K562 (cell line): ENCODE measurements around the gene TARM1. TPM values are rescaled to one million over a fixed set of nuclear protein-coding genes. Genes with fewer than 3 reads are reported as not detected.

Experiments used
- ATAC-seq: fragments of 200-7000 bp; cut with Tn5 transposase; 3 replicates; pipeline ENCODE4 v1.9.1; 2020; ENCODE audit warnings: moderate library complexity
- BruUV-seq: library from RNA; stranded (reverse); fragments of 400-500 nt; replicated peaks from 2 replicates; lab custom pipeline; 2021; lab: Mats Ljungman, UMichigan
- CTCF ChIA-PET: fragments of 300-600 bp; formaldehyde crosslinking; extraction: SDS; loops from one replicate; lab custom pipeline; 2021; ENCODE audit warnings: low intra/inter-chr PET ratio; lab: Yijun Ruan, JAX
- POLR2A ChIA-PET: fragments of 300-600, 350-650 bp; sonication (Branson Sonifier 250); formaldehyde crosslinking; extraction: SDS; loops from one replicate; lab custom pipeline; 2021; ENCODE audit warnings: antibody characterized with exemption, inconsistent platforms; lab: Yijun Ruan, JAX
- DNase-seq, 4 experiments: peaks; one replicate each; pipeline versions ENCODE4 v3.0.0 to v3.0.0-alpha.2; 2011 to 2018; ENCODE audit warnings: low spot score in 3 of 4, mixed read lengths in 3 of 4; ENCODE audit errors: extremely low read depth in 1 of 4
- FAIRE-seq: peaks from 2 replicates; lab custom pipeline; 2011; peaks lifted over from hg19 to GRCh38; lab: Jason Lieb, UNC
- H2AFZ ChIP-seq: 2 replicates; pipeline ENCODE4 v1.6.0; 2011; ENCODE audit warnings: low read depth, low read length, control low read depth, inconsistent platforms
- H3K27ac ChIP-seq: fragments of 200-600 bp; 3 replicates; pipeline ENCODE4 v1.8.0; 2011; ENCODE audit warnings: low read depth, mild to moderate bottlenecking, control low read depth, inconsistent platforms, low read length, moderate library complexity, mixed read lengths; ENCODE audit errors: extremely low read depth
- H3K27me3 ChIP-seq, 2 experiments: fragments of 300-600 bp in 1 of 2; 2 replicates in 1 of 2; 3 replicates in 1 of 2; pipeline versions ENCODE4 v1.6.0 to v1.8.0; 2011; ENCODE audit warnings: inconsistent platforms in 2 of 2, low read length in 2 of 2, mild to moderate bottlenecking in 1 of 2, mixed read lengths in 1 of 2, moderate library complexity in 1 of 2; ENCODE audit not compliant: control insufficient read depth in 2 of 2, insufficient read depth in 2 of 2
- H3K36me3 ChIP-seq: fragments of 300-600 bp; 3 replicates; pipeline ENCODE4 v1.8.0; 2011; ENCODE audit warnings: mild to moderate bottlenecking, low read length, inconsistent platforms; ENCODE audit not compliant: control insufficient read depth, insufficient read depth
- H3K4me1 ChIP-seq, 2 experiments: fragments of 200-600 bp in 1 of 2; replicated peaks in 1 of 2; 2 replicates in 1 of 2; 3 replicates in 1 of 2; pipeline versions ENCODE4 v1.5.1 to v1.8.0; 2011; ENCODE audit warnings: inconsistent platforms in 2 of 2, low read length in 2 of 2, mild to moderate bottlenecking in 1 of 2, mixed read lengths in 1 of 2, moderate library complexity in 1 of 2; ENCODE audit not compliant: control insufficient read depth in 2 of 2, insufficient read depth in 2 of 2
- H3K4me2 ChIP-seq: 2 replicates; pipeline ENCODE4 v1.6.1; 2011; ENCODE audit warnings: low read length, control low read depth, inconsistent platforms, mixed read lengths; ENCODE audit not compliant: insufficient read depth
- H3K4me3 ChIP-seq: fragments of 200-600 bp; sonication (generic), shearing (Covaris generic); 2 replicates; pipeline ENCODE4 v1.5.1; 2016; ENCODE audit warnings: control low read depth, inconsistent platforms
- H3K79me2 ChIP-seq: fragments of 200-600 bp; 3 replicates; pipeline ENCODE4 v1.8.0; 2011; ENCODE audit warnings: low read length, inconsistent platforms; ENCODE audit not compliant: control insufficient read depth, insufficient read depth
- H3K9ac ChIP-seq, 2 experiments: 2 replicates each; pipeline versions ENCODE4 v1.6.0 to v1.6.1; 2011; ENCODE audit warnings: low read depth in 2 of 2, low read length in 2 of 2, control low read depth in 1 of 2, inconsistent platforms in 1 of 2, mild to moderate bottlenecking in 1 of 2, mixed read lengths in 1 of 2; ENCODE audit not compliant: insufficient read depth in 1 of 2
- H3K9me1 ChIP-seq: one replicate; pipeline ENCODE4 v1.6.0; 2011; ENCODE audit warnings: inconsistent platforms, mild to moderate bottlenecking, low read length, moderate library complexity; ENCODE audit not compliant: control insufficient read depth, insufficient read depth
- H3K9me3 ChIP-seq: replicated peaks from 2 replicates; pipeline ENCODE4 v1.5.1; 2011; ENCODE audit warnings: low read depth, low read length, inconsistent platforms; ENCODE audit not compliant: control insufficient read depth, insufficient read depth
- H4K20me1 ChIP-seq: replicated peaks from 2 replicates; pipeline ENCODE4 v1.6.1; 2011; ENCODE audit warnings: low read length, inconsistent platforms, mixed read lengths; ENCODE audit not compliant: control insufficient read depth, insufficient read depth
- BRD9 ChIP-seq: fragments of 450-650 bp; IDR thresholded peaks from 2 replicates; pipeline ENCODE4 v1.6.1; 2018; ENCODE audit warnings: low read depth; ENCODE audit not compliant: partially characterized antibody
- CHD1 ChIP-seq: fragments of 200-600 bp; sonication (generic); IDR thresholded peaks from one replicate; pipeline ENCODE4 v1.6.1; 2012; ENCODE audit warnings: mild to moderate bottlenecking, moderate library complexity, low read length, inconsistent platforms
- DMBX1 ChIP-seq: fragments of 250-450 bp; sonication (Bioruptor Pico); IDR thresholded peaks from 2 replicates; pipeline ENCODE4 v1.8.0; 2022; ENCODE audit warnings: inconsistent platforms, mild to moderate bottlenecking, moderate library complexity, borderline replicate concordance
- NFRKB ChIP-seq: fragments of 450-650 bp; IDR thresholded peaks from 2 replicates; pipeline ENCODE4 v1.6.1; 2016; ENCODE audit warnings: low read depth
- NONO ChIP-seq, 2 experiments: fragments of 200-400 bp in 1 of 2; fragments of 450-650 bp in 1 of 2; formaldehyde crosslinking in 1 of 2; IDR thresholded peaks; 2 replicates each; pipeline ENCODE4 v1.6.1; 2017; ENCODE audit warnings: low read depth in 2 of 2, mild to moderate bottlenecking in 2 of 2, moderate library complexity in 2 of 2, low read length in 1 of 2
- PHB2 ChIP-seq: fragments of 450-650 bp; IDR thresholded peaks from 2 replicates; pipeline ENCODE4 v1.6.1; 2017; ENCODE audit warnings: low read depth
- PRMT5 ChIP-seq: sonication (generic); formaldehyde crosslinking; IDR thresholded peaks from 2 replicates; pipeline ENCODE4 v1.5.0; 2020; ENCODE audit warnings: missing genetic modification reagents
- SMARCB1 ChIP-seq: IDR thresholded peaks from 2 replicates; pipeline ENCODE4 v1.6.1; 2011; ENCODE audit warnings: improper control_type of control experiment, low read depth; ENCODE audit not compliant: insufficient read length
- SNIP1 ChIP-seq: fragments of 450-650 bp; IDR thresholded peaks from 2 replicates; pipeline ENCODE4 v1.7.1; 2017; ENCODE audit warnings: low read depth, mild to moderate bottlenecking
- THRAP3 ChIP-seq: fragments of 450-650 bp; IDR thresholded peaks from 2 replicates; pipeline ENCODE4 v1.6.1; 2016; ENCODE audit warnings: mild to moderate bottlenecking, inconsistent platforms, borderline replicate concordance
- TOE1 ChIP-seq, 2 experiments: fragments of 450-650 bp in 1 of 2; sonication (generic) in 1 of 2; formaldehyde crosslinking in 1 of 2; IDR thresholded peaks; 2 replicates each; pipeline versions ENCODE4 v1.7.1 to v1.8.0; 2016 to 2022; ENCODE audit warnings: borderline replicate concordance in 2 of 2, mild to moderate bottlenecking in 2 of 2, antibody characterized with exemption in 1 of 2, inconsistent platforms in 1 of 2, low read depth in 1 of 2, missing genetic modification reagents in 1 of 2, moderate library complexity in 1 of 2
- TRIM24 ChIP-seq, 2 experiments: fragments of 450-650 bp; IDR thresholded peaks; 2 replicates each; pipeline ENCODE4 v1.6.1; 2016
- ZNF23 ChIP-seq: fragments of 250-450 bp; sonication (Bioruptor Pico); IDR thresholded peaks from 2 replicates; pipeline ENCODE4 v1.4.0; 2020; ENCODE audit warnings: mild to moderate bottlenecking
- ZNF239 ChIP-seq: fragments of 250-450 bp; sonication (Bioruptor Pico); IDR thresholded peaks from 2 replicates; pipeline ENCODE4 v1.4.0; 2020; ENCODE audit warnings: mild to moderate bottlenecking
- ZNF717 ChIP-seq: fragments of 250-450 bp; sonication (Bioruptor Pico); IDR thresholded peaks from 2 replicates; pipeline ENCODE4 v1.5.0; 2021
- ZNF764 ChIP-seq: fragments of 250-450 bp; sonication (Bioruptor Pico); IDR thresholded peaks from 2 replicates; pipeline ENCODE4 v1.4.0; 2020; ENCODE audit warnings: low read depth, mild to moderate bottlenecking, moderate library complexity
- ZNF766 ChIP-seq: fragments of 200-800 bp; sonication (Bioruptor generic); conservative IDR thresholded peaks from 2 replicates; pipeline ENCODE4 v1.6.1; 2016; ENCODE audit warnings: missing genetic modification characterization, missing compliant biosample characterization
- ZNF778 ChIP-seq: fragments of 450-650 bp; formaldehyde crosslinking; IDR thresholded peaks from 2 replicates; pipeline ENCODE4 v1.4.0; 2020; ENCODE audit warnings: mild to moderate bottlenecking, moderate library complexity
- WGBS: fragments of 100-300 bp; shearing (Covaris generic); methylation state at CpG from one replicate; pipeline ENCODE4 v1.1.6; 2016; ENCODE audit warnings: low coverage, mixed read lengths; ENCODE audit not compliant: insufficient coverage; ENCODE audit errors: missing lambda C conversion rate; 5-methylcytosine and 5-hydroxymethylcytosine counted together
- in situ Hi-C: fragments of 300-500 bp; cut with MboI; formaldehyde crosslinking; loops from 4 replicates; pipeline ENCODE4 v1.15.0; 2018; ENCODE audit warnings: inconsistent platforms, mixed read lengths
- intact Hi-C: fragments of 100-400 bp; cut with micrococcal nuclease; formaldehyde crosslinking; loops from 2 replicates; pipeline ENCODE4 v1.14.2; 2022
- polyA plus RNA-seq, 8 experiments: library from polyadenylated mRNA; depleted of rRNA in 4 of 8; stranded (reverse) in 5 of 8; unstranded in 3 of 8; fragments of >200 nt; fragmentation: Nextera tagmentation in 2 of 8; fragmentation: Illumina TruSeq in 1 of 8; extraction: Ambion mirVana in 2 of 8; extraction: Trizol in 1 of 8; gene quantifications; 2 replicates each; pipeline versions ENCODE4 v1.2.1 to v1.2.3, GENCODE V29; 2011 to 2014; ENCODE audit warnings: inconsistent platforms in 1 of 8, missing spikeins in 1 of 8
- total RNA-seq, 7 experiments: library from RNA; depleted of rRNA in 6 of 7; stranded (reverse); fragments of >200 nt in 6 of 7; fragmentation: Illumina TruSeq in 2 of 7; extraction: Trizol in 2 of 7; gene quantifications; 2 replicates each; pipeline versions ENCODE4 v1.2.1 to v1.2.3, GENCODE V29; 2011 to 2021; ENCODE audit warnings: low replicate concordance in 1 of 7
- TF ChIP-seq, protein P1 (sequence below): sonication (generic); formaldehyde crosslinking; IDR thresholded peaks from 2 replicates; pipeline ENCODE4 v1.8.1; 2023; ENCODE audit warnings: mild to moderate bottlenecking, missing genetic modification reagents
- TF ChIP-seq, protein P2 (sequence below): sonication (generic); formaldehyde crosslinking; IDR thresholded peaks from 2 replicates; pipeline ENCODE4 v1.8.1; 2022; ENCODE audit warnings: missing genetic modification reagents

The TARM1 gene
- total and polyA plus RNA-seq, 9 of the 15 experiments (the other 6 are each of a cell fraction or from before 2014, with no cell fraction given): not detected

DNA sequence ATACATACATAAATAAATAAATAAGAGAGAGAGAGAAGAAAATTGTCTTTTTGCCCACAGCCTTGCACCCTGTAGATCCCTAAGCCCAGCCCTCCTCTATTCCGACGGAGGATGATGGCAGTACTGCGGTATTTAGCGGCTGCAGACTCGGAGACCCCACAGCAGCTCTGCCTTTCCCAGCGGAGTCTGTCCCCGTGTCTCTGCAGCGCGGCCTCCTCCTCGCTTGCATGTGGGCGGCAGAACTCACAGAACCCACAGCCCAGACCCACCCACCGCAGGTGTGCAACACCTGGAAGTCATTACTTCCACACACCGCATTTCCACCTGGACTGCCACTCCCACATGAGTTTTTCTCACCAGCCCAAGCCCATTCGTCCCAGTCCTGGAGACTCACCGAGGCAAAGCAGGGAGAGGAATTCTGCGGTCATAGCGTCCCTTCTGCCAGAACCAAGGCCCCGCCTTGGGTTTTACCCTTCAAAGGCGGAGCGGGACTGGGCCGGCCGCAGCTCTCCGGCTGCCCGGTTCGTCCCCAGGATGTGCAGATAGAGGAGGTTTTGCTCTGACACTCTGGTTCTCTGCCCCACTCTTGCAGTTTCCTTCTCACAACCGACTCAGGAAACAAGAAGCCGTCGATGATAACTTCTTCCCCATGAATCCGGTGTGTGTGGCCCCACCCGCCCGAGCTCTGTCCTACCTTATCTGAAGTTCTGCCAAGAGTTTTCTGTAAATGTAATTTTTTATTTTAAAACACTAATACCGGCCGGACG is 17.6 kb downstream of the TARM1 start, which contains the start of gene VSTM1:
VSTM1 (minus strand) TSS at position 548 of the 767 bp plus-strand sequence; CDS start at position 428, 120 bp downstream.
- Histone ChIP-seq H3K36me3 (no peaks in the 10 kb centered on the region), H3K27ac (no peak within 1 kb of the TSS), H3K27me3 (peaks cover 28 to 73% of the 10 kb centered on the region in 2 experiments), H3K9me3 (no peaks in the 10 kb centered on the region), H3K4me3 (no peak within 1 kb of the TSS), H3K9ac (0 out of 4 replicates have a peak within 1 kb of the TSS, but pooled peaks of 1 of the 2 experiments have one; percentile 17), H2AFZ (no peak within 1 kb of the TSS), H3K9me1 (no peaks in the 10 kb centered on the region)
- 5% methylated on average over 34 of the region's 34 CpGs for WGBS
- ATAC-seq: no peak
- in situ Hi-C loops: no loop called here
- peak in 3 of 4 experiments; percentile 3 to 5 (median 3) for DNase-seq
- no TSS peak for BruUV-seq
- intact Hi-C loops: no loop called here
- no peak for TF ChIP-seq PRMT5 (CRISPR knock-in tag)
- TF ChIP-seq PHB2: no peak
- TF ChIP-seq ZNF766 (CRISPR knock-in tag): no peak
- TF ChIP-seq NONO (IDR thresholded peaks at IDR 0.05; ENCODE audit: low read depth in 2 of 2, low read length in 1 of 2): no peak
- no peak for TF ChIP-seq ZNF717 (CRISPR knock-in tag)
- TF ChIP-seq ZNF239: no peak
- TF ChIP-seq TRIM24 (IDR thresholded peaks at IDR 0.05): no peak
- no peak for TF ChIP-seq NFRKB
- TF ChIP-seq, protein P1, sequence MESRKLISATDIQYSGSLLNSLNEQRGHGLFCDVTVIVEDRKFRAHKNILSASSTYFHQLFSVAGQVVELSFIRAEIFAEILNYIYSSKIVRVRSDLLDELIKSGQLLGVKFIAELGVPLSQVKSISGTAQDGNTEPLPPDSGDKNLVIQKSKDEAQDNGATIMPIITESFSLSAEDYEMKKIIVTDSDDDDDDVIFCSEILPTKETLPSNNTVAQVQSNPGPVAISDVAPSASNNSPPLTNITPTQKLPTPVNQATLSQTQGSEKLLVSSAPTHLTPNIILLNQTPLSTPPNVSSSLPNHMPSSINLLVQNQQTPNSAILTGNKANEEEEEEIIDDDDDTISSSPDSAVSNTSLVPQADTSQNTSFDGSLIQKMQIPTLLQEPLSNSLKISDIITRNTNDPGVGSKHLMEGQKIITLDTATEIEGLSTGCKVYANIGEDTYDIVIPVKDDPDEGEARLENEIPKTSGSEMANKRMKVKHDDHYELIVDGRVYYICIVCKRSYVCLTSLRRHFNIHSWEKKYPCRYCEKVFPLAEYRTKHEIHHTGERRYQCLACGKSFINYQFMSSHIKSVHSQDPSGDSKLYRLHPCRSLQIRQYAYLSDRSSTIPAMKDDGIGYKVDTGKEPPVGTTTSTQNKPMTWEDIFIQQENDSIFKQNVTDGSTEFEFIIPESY (CRISPR knock-in tag): no peak
- no peak for TF ChIP-seq DMBX1 (CRISPR knock-in tag)
- no peak for TF ChIP-seq BRD9
- no peak for TF ChIP-seq TOE1 (IDR thresholded peaks at IDR 0.05; ENCODE audit: borderline replicate concordance)
- TF ChIP-seq TOE1 (CRISPR knock-in tag; IDR thresholded peaks at IDR 0.05; ENCODE audit: borderline replicate concordance, low read depth): no peak
- TF ChIP-seq ZNF23 (CRISPR knock-in tag): no peak
- no peak for TF ChIP-seq CHD1
- no peak for TF ChIP-seq ZNF764 (CRISPR knock-in tag)
- TF ChIP-seq SNIP1: no peak
- no peak for TF ChIP-seq THRAP3
- no peak for TF ChIP-seq SMARCB1
- TF ChIP-seq, protein P2, sequence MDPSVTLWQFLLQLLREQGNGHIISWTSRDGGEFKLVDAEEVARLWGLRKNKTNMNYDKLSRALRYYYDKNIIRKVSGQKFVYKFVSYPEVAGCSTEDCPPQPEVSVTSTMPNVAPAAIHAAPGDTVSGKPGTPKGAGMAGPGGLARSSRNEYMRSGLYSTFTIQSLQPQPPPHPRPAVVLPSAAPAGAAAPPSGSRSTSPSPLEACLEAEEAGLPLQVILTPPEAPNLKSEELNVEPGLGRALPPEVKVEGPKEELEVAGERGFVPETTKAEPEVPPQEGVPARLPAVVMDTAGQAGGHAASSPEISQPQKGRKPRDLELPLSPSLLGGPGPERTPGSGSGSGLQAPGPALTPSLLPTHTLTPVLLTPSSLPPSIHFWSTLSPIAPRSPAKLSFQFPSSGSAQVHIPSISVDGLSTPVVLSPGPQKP (CRISPR knock-in tag): no peak
- TF ChIP-seq ZNF778 (CRISPR knock-in tag): no peak
- TF ChIP-seq, all 486 proteins: peak for 0
- FAIRE-seq: no peak
- Histone ChIP-seq H3K79me2 (no peaks in the 10 kb centered on the region), H3K4me1 (no peaks in the 10 kb centered on the region; a peak in 1 of 5 replicates), H4K20me1 (no peaks in the 10 kb centered on the region), H3K4me2 (no peak within 1 kb of the TSS)
- ChIA-PET POLR2A (interaction anchor here (0.6 kb wide), 1 partner anchor 58 kb away, joined by 3 read pairs; no protein-coding TSS in a partner anchor), CTCF (no interaction called here)
